Stimulated activated naive B cell treated with anti-CD40 and anti-IgM and Interleukin-4, amounts not matched to agents 10 μg/mL and 1 μg/mL and 100 μg/mL, for 72 hours (primary cell): Measurements from ENCODE around the gene ANO7.

ENCODE experiments used
- ATAC-seq, 2 donors: fragments of 150-1000 bp; cut with Tn5 transposase; replicated peaks; 2 replicates each; pipeline ENCODE4 v1.10.0; 2021; ENCODE audit warnings: moderate library complexity in 1 of 2
- DNase-seq: peaks from one replicate; pipeline ENCODE4 v3.0.0; 2021
- H3K27ac Mint-ChIP-seq: one replicate; pipeline ENCODE4 v1.8.0; 2022; ENCODE audit warnings: mild to moderate bottlenecking, mixed read lengths
- H3K27me3 Mint-ChIP-seq, 2 donors: one replicate each; pipeline ENCODE4 v1.8.0; 2022; ENCODE audit warnings: mixed read lengths in 2 of 2
- H3K36me3 Mint-ChIP-seq, 2 donors: one replicate each; pipeline ENCODE4 v1.8.0; 2022; ENCODE audit warnings: mixed read lengths in 2 of 2, mild to moderate bottlenecking in 1 of 2
- H3K4me1 Mint-ChIP-seq, 2 donors: one replicate each; pipeline ENCODE4 v1.8.0; 2022; ENCODE audit warnings: mixed read lengths in 2 of 2, mild to moderate bottlenecking in 1 of 2
- H3K4me3 Mint-ChIP-seq, 2 donors: one replicate each; pipeline ENCODE4 v1.8.0; 2022; ENCODE audit warnings: mild to moderate bottlenecking in 2 of 2, mixed read lengths in 2 of 2, moderate library complexity in 1 of 2
- H3K9me3 Mint-ChIP-seq, 2 donors: one replicate each; pipeline ENCODE4 v1.8.0; 2022; ENCODE audit warnings: mixed read lengths in 2 of 2, mild to moderate bottlenecking in 1 of 2

ANO7 gene

DNA sequence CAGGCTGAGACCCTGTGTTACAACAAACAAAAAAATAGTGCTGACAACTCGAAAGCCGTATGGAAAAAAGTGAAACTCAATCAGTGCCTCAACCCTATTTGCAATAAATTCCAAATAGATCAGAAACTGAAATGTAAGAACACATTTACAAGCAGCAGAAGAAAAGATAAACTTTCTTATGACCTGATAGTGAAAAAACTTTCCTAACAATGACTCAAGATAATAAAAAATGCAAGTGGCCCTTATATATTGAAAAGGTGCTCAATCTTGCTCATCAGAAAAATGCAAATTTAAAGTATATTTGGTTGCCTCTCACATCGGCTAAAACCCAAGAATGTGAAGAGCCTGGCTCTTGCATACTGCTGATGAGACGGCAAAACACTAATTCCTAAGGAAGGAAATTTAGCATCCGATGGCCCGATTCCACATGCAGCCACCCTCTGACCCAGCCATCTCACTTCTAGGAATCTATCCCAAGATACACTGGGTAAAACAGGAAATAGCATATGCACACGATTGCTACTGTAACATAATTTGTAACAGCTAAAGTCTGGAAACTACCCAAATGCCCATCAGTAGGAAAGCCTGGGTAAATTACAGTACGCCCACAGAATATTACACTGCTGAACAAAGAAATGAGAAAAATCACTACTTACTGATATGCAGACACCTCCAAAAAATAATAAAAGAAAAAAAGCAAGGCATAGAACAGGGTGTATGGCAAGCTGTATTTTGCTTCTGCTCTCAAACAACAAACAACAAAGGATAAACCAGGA, 70.2 kb downstream of the ANO7 start:
- ATAC-seq, result no peak
- Mint-ChIP-seq H3K27ac (no peak overlapping the region), H3K4me3 (no peak overlapping the region), H3K4me1 (peaks cover 6 to 15% of the 10 kb centered on the region in 2 donors), H3K9me3 (no peaks in the 10 kb centered on the region), H3K27me3 (no peaks in the 10 kb centered on the region), H3K36me3 (peaks cover 55 to 74% of the 10 kb centered on the region in 2 donors)
- DNase-seq, result no peak

DNA sequence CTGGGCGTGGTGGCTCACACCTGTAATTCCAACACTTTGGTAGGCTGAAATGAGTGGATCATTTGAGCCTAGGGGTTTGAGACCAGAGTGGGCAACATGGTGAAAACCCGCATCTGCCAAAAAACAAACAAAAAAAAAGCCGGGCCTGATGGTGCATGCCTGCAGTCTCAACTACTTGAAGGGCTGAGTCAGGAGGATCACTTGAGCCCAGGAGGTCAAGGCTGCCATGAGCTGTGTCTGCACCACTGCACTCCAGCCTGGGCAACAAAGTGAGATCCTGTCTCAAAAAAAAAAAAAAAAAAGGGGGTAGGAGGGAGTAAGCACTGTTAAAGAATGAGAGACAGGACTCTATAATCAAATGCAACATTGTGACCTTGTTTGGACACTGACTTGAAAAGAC, 72.4 kb downstream of the ANO7 start:
- H3K4me1 Mint-ChIP-seq, result peaks cover 6 to 15% of the 10 kb centered on the region in 2 donors
- H3K27ac Mint-ChIP-seq, result no peak overlapping the region
- no peaks in the 10 kb centered on the region for H3K9me3 Mint-ChIP-seq
- H3K4me3 Mint-ChIP-seq, result no peak overlapping the region
- no peaks in the 10 kb centered on the region for H3K27me3 Mint-ChIP-seq
- H3K36me3 Mint-ChIP-seq, result peaks cover 44 to 65% of the 10 kb centered on the region in 2 donors
- no peak for DNase-seq
- ATAC-seq, result no peak

DNA sequence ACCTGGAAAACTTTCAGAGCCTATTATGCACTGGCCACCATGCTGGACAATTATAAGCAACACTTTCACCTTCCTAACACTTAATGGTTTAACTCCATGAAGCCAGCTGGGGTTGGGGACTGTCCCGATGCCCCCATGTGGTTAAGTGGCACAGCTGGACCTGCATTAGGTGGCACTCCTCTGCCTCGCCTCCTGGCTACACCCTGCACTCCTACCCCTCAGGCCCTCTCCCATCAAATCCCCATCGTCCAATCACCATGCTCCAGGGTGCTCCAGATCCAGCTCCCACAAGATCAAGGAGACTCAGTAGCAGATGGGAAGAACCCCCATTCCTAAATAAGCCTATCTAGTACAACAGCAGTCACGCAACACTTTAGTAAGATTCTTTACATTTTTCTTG, 73.2 kb downstream of the ANO7 start:
- Mint-ChIP-seq H3K4me1 (peaks cover 6 to 15% of the 10 kb centered on the region in 2 donors), H3K27ac (no peak overlapping the region), H3K36me3 (peaks cover 40 to 60% of the 10 kb centered on the region in 2 donors), H3K4me3 (no peak overlapping the region), H3K27me3 (no peaks in the 10 kb centered on the region), H3K9me3 (no peaks in the 10 kb centered on the region)
- no peak for ATAC-seq
- no peak for DNase-seq

DNA sequence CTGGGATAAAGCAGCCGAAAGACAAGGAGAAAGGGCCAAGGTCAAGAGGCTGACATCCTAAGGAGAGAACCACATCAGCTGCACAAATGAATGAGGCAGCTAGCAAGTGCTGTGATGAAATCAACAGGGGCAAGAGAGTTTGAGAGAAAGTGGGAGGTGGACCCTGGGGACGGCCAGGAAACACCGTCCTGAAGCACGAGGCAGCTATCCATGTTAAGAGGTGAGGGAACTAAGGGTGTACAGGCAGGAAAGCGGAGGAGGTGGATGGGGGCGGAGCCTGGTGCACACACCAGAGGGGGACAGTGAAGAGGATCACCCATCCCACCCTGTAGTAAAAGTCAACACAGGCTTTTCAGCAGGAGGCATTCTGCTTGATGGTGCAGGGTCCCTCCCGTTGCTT, 74.6 kb downstream of the ANO7 start:
- Mint-ChIP-seq H3K4me1 (peaks cover 7 to 23% of the 10 kb centered on the region in 2 donors), H3K4me3 (no peak overlapping the region), H3K27ac (no peak overlapping the region), H3K27me3 (no peaks in the 10 kb centered on the region), H3K36me3 (peaks cover 34 to 63% of the 10 kb centered on the region in 2 donors), H3K9me3 (no peaks in the 10 kb centered on the region)
- no peak for DNase-seq
- ATAC-seq, result no peak

DNA sequence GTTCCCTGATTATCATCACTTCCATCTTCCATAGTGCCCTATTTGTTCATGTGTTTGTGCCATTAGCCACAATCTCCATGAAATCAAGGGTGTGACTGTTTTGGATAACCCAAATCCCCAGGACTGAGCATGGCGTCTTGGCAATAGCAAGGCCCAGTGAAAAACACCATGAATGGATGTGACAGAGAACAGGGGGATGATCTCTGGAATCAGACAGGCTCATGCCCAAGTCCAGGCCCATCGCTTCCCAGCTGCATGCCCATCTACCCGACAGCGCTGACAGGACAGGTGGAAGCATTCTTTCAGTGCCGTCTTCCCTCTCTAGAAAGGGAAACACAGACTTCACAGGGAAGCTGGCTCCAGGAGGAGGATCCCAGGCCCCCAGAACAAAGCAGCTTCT, 77.0 kb downstream of the ANO7 start:
- Mint-ChIP-seq H3K4me1 (peaks cover 24 to 36% of the 10 kb centered on the region in 2 donors), H3K4me3 (no peak overlapping the region), H3K9me3 (no peaks in the 10 kb centered on the region), H3K27me3 (no peaks in the 10 kb centered on the region), H3K27ac (no peak overlapping the region), H3K36me3 (peaks cover 34 to 63% of the 10 kb centered on the region in 2 donors)
- DNase-seq, result no peak
- no peak for ATAC-seq

DNA sequence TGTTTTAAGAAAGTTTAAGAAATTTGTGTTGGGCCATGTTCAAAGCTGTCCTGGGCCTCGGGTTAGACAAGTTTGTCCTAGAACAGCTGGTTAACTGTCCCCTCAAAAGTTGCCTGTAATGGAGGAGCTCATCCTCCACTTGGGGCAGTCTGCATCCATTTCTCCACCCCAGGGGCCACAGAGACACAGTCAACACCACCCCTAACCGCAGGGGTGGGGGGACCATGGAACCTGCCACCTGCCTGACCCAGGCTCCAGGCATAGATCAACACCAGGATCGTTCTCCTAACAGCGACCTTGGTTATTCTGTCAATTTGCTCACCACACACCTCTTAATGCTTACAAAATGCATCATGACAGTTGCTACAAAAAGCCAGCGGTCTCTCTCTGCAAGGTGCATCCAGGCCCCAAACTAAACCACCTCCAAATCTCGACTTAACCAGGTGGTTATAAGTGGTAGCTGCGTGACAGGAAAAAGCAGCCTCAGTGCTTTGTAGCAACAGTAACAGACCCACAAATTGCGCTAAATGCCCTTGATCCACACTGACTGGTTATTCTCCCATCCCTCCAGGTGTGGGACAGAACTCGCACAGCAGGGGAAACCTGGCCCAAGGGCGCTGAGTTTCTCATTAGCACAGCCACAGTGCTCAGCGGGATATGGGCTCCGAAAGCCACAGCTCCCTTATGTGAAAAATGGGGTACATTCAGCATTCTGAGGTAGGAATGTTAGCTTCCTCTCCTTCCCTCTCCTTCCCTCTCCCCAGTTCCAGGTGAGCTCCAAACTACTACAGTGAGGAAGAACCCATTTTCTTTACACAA, 79.0 kb downstream of the ANO7 start:
- Mint-ChIP-seq H3K4me3 (no peak overlapping the region), H3K36me3 (peaks cover 27 to 55% of the 10 kb centered on the region in 2 donors), H3K27me3 (no peaks in the 10 kb centered on the region), H3K4me1 (peaks cover 32 to 46% of the 10 kb centered on the region in 2 donors), H3K9me3 (no peaks in the 10 kb centered on the region), H3K27ac (no peak overlapping the region)
- no peak for DNase-seq
- ATAC-seq, result no peak

DNA sequence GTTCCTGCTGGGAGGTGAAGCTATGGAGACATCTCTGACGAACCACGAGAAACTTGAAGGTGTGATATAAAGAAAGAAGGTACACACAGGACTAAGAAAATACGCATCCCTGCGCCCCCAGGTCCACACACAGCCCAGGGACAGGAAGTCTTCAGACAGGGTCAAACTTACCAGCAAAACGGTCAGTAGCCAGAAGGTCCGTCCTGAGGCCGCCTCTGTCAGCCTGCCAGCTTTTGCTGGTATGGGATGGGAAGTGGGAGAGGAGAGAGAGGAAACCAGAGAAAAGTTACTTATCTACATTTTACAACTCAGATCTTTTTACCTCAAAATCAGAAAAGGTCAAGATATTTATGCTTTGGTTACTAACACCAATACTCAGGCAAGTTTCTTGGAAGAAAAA, 79.8 kb downstream of the ANO7 start:
- Mint-ChIP-seq H3K9me3 (no peaks in the 10 kb centered on the region), H3K27me3 (no peaks in the 10 kb centered on the region), H3K4me1 (peaks cover 35 to 51% of the 10 kb centered on the region in 2 donors), H3K4me3 (no peak overlapping the region), H3K36me3 (peaks cover 21 to 46% of the 10 kb centered on the region in 2 donors), H3K27ac (peak overlapping the region; percentile 84)
- DNase-seq, result no peak
- no peak for ATAC-seq

DNA sequence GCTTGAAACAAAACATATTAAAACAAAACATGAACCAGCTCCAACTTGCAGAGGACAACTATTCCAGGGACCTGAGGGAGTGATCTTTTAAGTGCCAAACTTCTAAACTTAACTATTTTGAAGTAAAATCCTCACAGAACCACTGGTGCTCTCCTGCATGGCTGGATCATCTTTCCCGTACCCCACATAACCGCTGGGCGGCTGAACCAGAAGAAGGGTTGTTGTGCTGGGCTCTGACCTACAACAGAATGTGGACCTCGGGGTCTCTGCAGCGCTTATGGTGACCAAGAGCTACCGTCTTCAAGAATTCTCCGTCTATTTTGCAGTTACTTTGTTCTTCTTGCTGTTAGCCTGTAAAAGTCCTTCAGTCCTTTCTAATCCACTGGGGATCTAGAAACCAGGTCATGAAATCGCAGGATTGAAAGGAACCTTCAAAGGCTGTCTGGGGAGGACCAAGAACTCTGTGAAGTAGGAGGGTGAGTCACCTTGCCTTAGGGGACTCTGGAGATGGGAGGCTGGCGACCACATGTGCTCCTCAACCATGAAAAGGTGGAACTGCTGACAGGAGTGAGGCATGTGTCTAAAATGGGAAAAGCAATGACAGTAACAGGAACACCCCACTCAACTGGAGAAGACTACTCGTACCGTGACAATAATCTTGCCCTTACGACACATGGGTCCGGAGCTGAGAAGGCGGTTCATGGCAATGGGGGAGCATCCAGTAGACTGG, 80.4 kb downstream of the ANO7 start:
- H3K27ac Mint-ChIP-seq, result peak overlapping the region; percentile 1
- H3K36me3 Mint-ChIP-seq, result peaks cover 19 to 46% of the 10 kb centered on the region in 2 donors
- H3K4me1 Mint-ChIP-seq, result peaks cover 40 to 57% of the 10 kb centered on the region in 2 donors
- no peaks in the 10 kb centered on the region for H3K9me3 Mint-ChIP-seq
- H3K27me3 Mint-ChIP-seq, result no peaks in the 10 kb centered on the region
- ATAC-seq (no peak), DNase-seq (no peak)
- no peak overlapping the region for H3K4me3 Mint-ChIP-seq

DNA sequence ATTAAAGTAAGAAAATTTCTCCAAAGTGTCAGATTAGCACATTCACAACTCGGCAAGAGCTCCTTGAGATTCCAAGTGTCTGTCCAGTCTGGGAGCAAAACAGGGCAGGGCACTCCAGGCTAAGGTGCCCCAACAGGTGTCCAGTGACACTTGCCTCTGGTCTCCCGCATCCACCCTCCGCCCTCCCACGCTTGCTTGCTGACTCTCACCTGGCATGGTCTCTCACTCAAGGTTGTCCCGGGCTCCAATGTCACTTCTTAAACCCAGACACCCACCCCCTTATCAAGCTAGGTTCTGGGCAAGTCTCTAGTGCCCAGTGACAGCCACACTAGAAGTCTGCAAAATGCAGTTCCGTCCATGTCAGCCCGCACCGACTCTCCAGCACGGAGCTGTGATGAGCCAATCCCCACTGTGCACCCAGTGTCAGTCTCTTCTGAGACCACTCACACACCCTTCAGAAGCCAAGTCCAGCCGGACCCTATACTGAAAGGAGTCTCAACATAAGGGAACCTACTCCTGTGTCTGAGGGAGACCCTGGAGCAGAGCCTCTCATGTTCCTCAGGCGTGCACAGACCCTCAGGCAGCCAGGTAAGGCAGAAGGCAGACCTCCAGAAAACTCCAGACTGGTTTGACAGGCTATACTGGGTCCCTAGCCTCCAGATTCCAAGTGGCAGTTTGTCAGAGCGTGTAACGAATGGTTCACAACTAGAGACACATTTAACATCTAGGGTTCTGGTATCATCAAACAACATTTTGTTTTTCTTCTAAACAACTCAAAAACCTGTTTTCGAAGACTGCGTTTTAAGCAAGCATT, 81.4 kb downstream of the ANO7 start:
- Mint-ChIP-seq H3K9me3 (peaks cover 0 to 2% of the 10 kb centered on the region in 2 donors), H3K4me1 (peaks cover 45 to 68% of the 10 kb centered on the region in 2 donors), H3K4me3 (no peak overlapping the region), H3K36me3 (peaks cover 21 to 55% of the 10 kb centered on the region in 2 donors), H3K27ac (no peak overlapping the region), H3K27me3 (no peaks in the 10 kb centered on the region)
- ATAC-seq (no peak), DNase-seq (no peak)

DNA sequence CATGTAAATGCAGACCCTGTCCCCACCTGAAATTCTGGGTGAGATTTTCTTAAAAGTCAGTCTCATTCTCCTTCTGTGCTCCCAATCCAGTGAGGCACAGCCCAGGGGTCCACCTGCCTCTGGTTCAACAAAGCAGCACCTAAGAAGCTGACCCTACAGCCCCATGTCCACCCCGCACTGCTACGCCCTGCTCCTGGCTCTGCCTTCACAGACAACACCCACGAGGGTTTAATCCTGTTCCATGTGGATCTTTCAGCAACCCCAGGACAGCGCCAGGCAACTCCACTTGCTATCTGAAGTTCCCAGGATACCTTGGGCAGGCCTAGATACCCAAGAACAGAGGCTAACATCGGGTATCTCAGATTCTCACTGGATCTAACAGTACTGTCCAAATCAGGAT, 82.1 kb downstream of the ANO7 start:
- H3K9me3 Mint-ChIP-seq, result peaks cover 6 to 8% of the 10 kb centered on the region in 2 donors
- no peak for ATAC-seq
- peak overlapping the region; percentile 93 to 94 for H3K4me3 Mint-ChIP-seq
- no peak for DNase-seq
- no peaks in the 10 kb centered on the region for H3K27me3 Mint-ChIP-seq
- H3K36me3 Mint-ChIP-seq, result peaks cover 28 to 58% of the 10 kb centered on the region in 2 donors
- no peak overlapping the region for H3K27ac Mint-ChIP-seq
- H3K4me1 Mint-ChIP-seq, result peaks cover 45 to 68% of the 10 kb centered on the region in 2 donors

DNA sequence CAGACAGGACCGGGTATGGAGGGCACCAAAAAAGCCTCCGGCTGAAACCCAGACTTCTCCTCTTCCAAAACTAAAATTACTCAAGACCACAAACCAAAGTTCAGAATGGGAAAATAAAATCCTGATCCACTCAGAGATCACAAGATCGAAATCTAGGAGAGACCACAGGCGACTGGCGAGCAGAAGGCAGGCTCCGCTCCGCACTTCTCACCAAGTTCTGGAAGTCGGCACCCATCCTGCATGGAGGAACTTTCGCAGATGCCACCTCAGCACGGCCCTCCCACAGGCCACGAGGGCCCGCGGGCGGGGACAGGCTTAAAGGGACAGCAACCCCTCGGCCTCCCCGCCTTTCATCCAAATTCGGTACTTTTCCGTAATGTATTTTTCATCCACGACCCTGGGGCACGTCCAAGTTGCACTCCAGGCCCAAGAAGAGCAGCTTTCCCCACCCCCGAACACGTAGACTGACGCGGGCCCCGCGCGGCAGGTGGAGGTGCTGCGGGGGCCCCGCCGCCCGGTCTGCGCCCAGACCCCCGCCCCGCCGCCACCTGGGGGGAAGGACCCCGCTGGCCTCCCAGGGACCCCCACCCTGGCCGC, 83.3 kb downstream of the ANO7 start:
- Mint-ChIP-seq H3K4me1 (peaks cover 45 to 68% of the 10 kb centered on the region in 2 donors), H3K27me3 (no peaks in the 10 kb centered on the region)

DNA sequence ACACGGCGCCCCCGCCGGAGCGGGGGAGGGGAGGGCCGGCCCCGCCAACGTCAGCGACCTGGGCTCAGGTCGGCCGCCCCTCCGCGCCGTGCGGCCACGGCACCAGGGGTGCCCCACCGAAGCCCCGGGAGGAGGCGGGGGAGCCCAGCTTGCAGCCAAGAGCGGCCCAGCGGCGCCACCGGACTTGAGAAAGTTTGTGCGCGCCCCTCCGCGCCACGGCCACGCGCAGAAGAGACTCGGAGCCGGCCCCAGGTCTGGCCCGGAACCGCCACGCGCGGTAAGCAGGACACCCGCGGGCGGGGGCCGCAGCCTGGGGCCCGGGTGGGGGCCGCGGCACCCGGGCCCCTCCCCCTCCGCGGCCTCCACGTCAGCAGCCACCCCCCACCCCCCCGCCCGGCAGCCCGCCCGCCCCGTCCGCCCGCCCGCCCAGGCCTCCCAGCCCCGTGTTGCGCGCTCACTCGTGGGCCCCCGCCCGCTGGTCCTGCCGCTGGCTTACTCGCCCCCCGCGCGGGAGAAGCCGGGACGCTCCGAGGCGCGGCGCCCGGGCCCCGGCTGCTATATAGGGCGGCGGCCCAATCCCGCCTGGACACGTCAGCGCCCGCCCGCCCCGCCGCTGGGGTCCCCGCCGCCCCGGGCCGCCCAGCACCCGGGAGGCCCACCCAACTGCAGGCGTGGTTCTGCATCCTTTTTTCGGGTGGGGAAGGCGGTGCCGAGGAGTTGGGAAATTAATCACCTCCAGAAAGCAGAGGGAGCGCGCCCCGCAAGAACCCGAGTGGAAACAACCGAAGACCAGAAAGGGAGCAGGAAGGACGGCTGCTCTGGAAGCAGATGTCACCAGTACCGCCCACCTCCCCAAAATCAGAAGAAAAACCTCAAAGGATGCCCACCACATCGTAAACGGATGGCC, 84.1 kb downstream of the ANO7 start:
- peaks cover 45 to 70% of the 10 kb centered on the region in 2 donors for H3K4me1 Mint-ChIP-seq
- H3K9me3 Mint-ChIP-seq, result peaks cover 11% of the 10 kb centered on the region in 2 donors
- H3K27me3 Mint-ChIP-seq, result no peaks in the 10 kb centered on the region
- DNase-seq, result peak; percentile 41
- H3K36me3 Mint-ChIP-seq, result peaks cover 31 to 62% of the 10 kb centered on the region in 2 donors
- peak overlapping the region; percentile 75 to 93 for H3K4me3 Mint-ChIP-seq
- ATAC-seq, result peak; percentile 79 to 81
- peak overlapping the region; percentile 77 for H3K27ac Mint-ChIP-seq

More for the DNA sequence above, 83.3 kb downstream of the ANO7 start:
- H3K36me3 Mint-ChIP-seq, result peaks cover 32 to 63% of the 10 kb centered on the region in 2 donors
- ATAC-seq (peak; percentile 82 to 83), DNase-seq (peak; percentile 54)
- peak overlapping the region; percentile 97 for H3K27ac Mint-ChIP-seq
- peaks cover 11% of the 10 kb centered on the region in 2 donors for H3K9me3 Mint-ChIP-seq
- H3K4me3 Mint-ChIP-seq, result peak overlapping the region; percentile 93 to 94
